Inferior parietal cortex (tissue), 1 donor: ENCODE measurements around the gene SUSD5.
"Not testable (repeated sequence)": the region's sequence is repeated elsewhere in the genome, so short reads cannot be mapped to it uniquely, and the experiment has no call there.

Experiments used
- DNase-seq: peaks from one replicate; pipeline ENCODE4 v3.0.0-alpha.2; 2016; ENCODE audit errors: extremely low spot score

SUSD5 gene

GRCh38 chr3:33196538-33196937, 22.1 kb downstream of the SUSD5 start:
- DNase-seq = no peak

- no peak for DNase-seq
These were observed 24.3 kb downstream of the SUSD5 start for GRCh38 chr3:33194303-33194702.

DNA sequence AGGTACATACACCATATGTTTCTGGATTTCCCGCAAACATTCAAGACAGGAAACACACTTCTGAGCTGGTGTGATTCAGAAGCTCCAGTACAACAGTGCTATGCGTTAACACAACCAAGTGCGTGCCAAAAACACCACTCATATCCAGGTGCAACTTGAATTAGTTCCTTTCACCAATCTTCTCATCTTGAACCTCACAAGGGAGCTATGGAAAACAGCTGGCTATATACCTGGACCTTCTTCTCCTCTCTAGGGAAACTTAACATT, 31.3 kb downstream of the SUSD5 start:
- DNase-seq = no peak

- no peak for DNase-seq
These were observed 31.9 kb downstream of the SUSD5 start for GRCh38 chr3:33186524-33187367.

- DNase-seq = no peak
These were observed 33.7 kb downstream of the SUSD5 start for GRCh38 chr3:33184863-33185262.

DNA sequence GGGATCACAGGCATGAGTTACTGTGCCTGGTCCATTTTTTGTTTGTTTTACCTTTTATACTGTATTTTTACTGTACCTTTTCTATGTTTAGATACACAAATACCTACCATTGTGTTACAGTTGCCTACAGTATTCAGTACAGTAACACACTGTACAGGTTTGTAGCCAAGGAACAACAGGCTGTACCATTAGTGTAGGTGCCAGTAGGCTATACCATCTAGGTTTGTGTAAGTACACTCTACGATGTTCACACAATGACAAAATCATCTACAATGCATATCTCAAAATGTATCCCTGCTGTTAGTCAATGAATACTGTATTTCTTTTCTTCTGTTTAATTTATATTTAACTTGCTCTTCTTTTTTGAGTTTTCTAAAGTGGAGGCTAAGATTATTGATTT, 37.0 kb downstream of the SUSD5 start:
- DNase-seq = not testable (repeated sequence)

GRCh38 chr3:33181229-33181628, 37.4 kb downstream of the SUSD5 start:
- no peak for DNase-seq

DNA sequence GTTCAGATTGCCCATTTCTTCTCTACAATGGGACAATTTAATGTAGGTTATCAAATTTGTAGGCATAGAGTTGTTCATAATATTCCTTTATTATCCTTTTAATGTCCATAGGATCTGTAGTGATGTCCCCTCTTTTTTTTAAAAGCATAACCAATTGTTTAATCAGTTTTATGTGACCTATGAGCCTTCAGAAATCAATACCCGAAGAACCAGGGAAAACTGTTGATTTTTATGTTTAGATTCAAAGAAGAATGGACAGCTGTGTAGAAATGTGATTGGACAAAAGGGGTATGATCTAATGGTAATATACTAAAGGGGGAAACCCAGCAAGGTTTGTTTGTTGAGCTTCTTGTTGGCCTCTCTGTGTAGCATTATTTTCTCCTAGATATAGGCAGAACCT, 39.5 kb downstream of the SUSD5 start:
- DNase-seq = no peak

GRCh38 chr3:33174711-33175414, 43.7 kb downstream of the SUSD5 start:
- no peak for DNase-seq

DNA sequence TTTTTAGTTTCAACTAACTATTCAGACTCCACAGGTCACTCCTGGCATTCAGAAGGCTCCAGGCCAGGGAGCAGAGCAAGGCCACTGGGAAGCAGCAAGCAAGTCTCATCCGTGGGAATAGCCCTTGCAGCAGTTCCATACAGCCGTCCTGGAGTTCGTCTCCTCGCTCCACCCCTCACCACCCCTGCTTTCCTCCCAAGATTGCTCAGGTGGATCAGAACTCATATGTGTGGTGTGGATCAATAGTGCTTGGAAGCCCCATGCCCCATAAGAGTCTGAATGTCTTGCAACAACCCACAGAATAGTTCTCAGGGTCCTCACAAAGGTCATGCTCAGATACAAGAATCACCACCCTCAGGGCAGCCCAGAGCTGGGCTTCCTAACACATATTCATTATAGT, 44.5 kb downstream of the SUSD5 start:
- DNase-seq = no peak

- DNase-seq = no peak
These were observed 44.9 kb downstream of the SUSD5 start for GRCh38 chr3:33173672-33174071.

DNA sequence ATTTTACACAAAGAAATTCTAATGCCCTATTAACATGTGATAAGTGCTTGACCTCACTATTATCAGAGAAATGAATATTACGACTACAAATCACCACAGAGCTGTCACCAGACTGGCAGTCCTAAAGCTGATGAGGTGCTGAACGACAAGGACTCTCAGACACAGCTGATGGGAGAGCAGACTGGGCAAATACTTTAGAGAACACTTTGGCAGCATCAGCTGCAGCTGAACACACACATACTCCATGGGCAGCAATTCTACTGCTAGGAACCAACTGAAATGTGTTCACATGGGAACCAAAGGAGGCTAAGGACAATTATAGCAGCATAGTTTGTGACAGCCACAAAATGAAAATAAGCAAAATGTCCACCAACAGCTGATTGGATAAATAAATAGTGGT, 45.5 kb downstream of the SUSD5 start:
- no peak for DNase-seq

DNA sequence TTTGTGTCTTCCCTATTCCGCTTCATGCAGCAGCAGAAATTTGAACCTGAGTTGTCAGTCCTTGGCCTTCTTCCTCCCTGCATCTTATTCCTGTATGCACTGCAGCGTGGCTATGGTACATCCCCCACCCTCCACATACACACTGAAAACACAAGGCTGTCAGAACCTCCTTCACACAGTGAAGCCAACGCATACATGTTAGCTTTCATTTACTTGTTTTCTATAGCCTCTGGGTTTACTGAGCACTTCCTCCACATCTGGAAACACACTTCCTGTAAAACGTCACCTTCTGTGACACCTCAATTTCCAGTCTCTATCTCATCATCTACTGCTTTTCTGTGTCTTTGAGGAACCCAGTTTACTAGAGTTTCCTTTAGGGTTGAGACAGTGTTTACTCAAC, 47.0 kb downstream of the SUSD5 start:
- no peak for DNase-seq

GRCh38 chr3:33170531-33170930, 48.1 kb downstream of the SUSD5 start:
- no peak for DNase-seq

DNA sequence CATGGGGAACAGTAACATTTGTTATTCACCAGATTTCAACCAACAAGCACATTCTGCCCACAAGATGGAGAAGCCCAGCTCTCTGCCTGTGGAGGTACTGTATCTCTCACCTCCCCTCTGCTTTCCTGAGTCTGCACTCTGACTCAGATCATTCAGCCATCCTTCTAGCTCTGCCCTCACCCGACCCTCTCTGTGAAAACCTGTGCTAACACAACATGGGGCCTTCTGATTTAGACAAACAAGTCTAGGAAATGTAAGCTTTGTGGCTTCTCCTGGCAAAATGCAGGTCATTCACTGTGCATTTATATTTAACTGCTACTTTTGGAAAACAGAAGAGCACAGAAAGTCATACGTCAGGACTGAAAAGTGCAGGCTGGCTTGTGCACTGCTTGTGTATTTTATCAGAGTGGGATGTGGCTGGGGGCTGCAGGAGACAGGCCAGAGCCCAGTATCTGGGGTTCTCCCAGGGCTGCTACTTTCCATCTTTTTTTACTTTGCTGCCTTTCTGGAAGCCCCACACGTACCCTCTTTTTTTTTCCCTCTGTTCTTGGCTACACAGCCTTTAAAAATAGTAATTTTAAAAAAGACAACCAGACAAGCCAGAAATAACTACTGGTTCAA, 50.8 kb downstream of the SUSD5 start:
- DNase-seq = no peak

- DNase-seq = no peak
These were observed 51.3 kb downstream of the SUSD5 start for GRCh38 chr3:33167284-33167683.

GRCh38 chr3:33166095-33166494, 52.5 kb downstream of the SUSD5 start:
- no peak for DNase-seq

DNA sequence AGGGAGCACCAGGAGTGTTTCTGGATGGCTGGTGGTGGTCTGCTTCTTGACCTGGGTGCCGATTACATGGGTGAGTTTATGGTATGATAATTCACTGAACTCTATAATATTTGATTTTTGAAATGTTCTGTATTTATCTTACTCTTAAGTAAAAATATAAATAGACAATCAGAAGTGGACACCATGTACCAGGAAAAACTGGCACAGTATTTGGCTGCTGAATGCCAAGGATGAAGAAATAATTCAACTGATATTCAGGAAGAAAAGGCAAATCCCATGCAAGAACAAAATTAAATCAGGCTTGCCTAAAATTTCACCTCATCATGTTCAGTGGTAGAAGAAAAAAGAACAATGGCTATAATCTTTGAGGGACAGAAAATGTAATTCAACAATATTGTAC, 53.2 kb downstream of the SUSD5 start:
- DNase-seq = no peak

DNA sequence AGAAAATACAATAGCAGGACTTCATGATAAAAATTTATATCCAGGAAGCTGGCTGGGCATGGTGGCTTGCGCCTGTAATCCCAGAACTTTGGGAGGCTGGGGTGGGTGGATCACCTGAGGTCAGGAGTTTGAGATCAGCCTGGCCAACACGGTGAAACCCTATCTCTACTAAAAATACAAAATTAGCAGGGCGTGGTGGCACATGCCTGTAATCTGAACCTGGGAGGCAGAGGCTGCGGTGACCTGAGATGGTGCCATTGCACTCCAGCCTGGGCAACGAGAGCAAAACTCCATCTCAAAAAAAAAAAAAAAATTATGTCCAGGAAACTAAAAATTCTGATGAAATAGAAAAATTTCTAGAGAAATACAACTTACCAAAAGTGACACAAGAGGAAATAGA, 56.0 kb downstream of the SUSD5 start:
- DNase-seq = not testable (repeated sequence)

GRCh38 chr3:33159981-33160380, 58.6 kb downstream of the SUSD5 start:
- no peak for DNase-seq

GRCh38 chr3:33159234-33159633, 59.4 kb downstream of the SUSD5 start:
- no peak for DNase-seq

DNA sequence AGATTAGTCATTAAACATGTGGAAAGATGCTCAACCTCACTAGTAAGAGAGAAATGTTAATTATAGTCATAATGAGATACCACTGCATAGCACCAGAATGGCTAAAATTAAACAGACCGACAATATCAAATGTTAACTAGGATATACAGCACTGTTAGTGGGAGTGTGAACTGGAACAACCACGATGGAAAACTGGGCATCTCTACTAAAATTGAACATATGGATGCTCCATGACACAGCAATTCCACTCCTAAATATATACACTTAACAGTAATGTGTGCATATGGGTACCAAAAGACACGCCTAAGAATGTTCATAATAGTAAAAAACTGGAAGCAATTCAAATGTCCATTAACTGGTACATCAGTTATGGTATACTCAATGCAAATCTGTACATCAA, 63.3 kb downstream of the SUSD5 start:
- DNase-seq = peak; percentile 43

GRCh38 chr3:33153782-33154181, 64.8 kb downstream of the SUSD5 start:
- no peak for DNase-seq
